ENCODE data around the gene NR5A1. TPM values are rescaled to one million over a fixed set of nuclear protein-coding genes. Genes with fewer than 3 reads are reported as not detected.

Gene NR5A1
- total RNA-seq, 1 donor from 2014 or later: 1.0 TPM

DNA sequence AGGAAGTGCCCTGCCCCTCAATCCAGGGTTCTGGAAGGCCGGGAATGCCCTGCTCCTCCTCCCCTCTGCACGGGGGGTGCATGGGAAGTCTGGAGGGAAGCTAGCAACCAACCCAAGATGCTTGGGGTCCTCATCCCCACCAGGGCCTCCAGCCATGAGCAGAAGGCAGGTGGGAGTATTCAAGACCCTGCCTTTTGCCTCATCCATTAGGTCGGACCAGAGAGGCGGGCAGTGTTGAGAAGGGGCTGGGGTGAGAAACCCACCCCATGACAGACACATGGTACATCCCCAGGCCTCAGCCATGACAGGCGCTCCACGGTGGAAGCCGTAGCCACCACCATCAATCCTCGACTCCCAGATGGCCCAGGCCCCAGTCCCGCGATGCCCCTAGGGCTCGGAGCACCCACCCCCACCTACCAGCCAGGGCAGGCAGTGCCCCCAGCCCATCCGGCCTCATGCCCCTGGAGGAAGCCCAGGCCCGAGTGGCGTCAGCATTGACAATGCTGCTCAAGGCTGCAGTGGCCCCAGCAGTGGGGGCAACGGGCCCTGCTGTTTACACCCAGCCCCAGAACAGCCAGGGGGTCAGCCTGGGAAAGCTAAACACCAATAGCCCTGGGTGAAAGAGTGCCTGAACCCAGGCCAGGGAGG lies 8.6 kb downstream of the NR5A1 start:
- Histone ChIP-seq H3K4me2 (no peak overlapping the region), H3F3A (ENCODE audit: low read depth) (peaks cover 18% of the 10 kb centered on the region), H3K4me1 (peaks cover 3% of the 10 kb centered on the region), H4K20me1 (ENCODE audit: low read depth) (no peaks in the 10 kb centered on the region), H2AFZ (replicated peaks) (no peak overlapping the region), H3K4me3 (no peak overlapping the region), H3K27ac (no peak overlapping the region), H3K79me2 (ENCODE audit: low read depth) (no peaks in the 10 kb centered on the region), H3K9ac (no peak overlapping the region), H3K36me3 (no peaks in the 10 kb centered on the region), H3K27me3 (peaks cover 44% of the 10 kb centered on the region), H3K9me3 (ENCODE audit: low read depth) (no peaks in the 10 kb centered on the region)
- TF ChIP-seq EZH2phosphoT487 (IDR thresholded peaks at IDR 0.05): no peak
- no peak for TF ChIP-seq EZH2 (IDR thresholded peaks at IDR 0.05)
- TF ChIP-seq, protein P1, sequence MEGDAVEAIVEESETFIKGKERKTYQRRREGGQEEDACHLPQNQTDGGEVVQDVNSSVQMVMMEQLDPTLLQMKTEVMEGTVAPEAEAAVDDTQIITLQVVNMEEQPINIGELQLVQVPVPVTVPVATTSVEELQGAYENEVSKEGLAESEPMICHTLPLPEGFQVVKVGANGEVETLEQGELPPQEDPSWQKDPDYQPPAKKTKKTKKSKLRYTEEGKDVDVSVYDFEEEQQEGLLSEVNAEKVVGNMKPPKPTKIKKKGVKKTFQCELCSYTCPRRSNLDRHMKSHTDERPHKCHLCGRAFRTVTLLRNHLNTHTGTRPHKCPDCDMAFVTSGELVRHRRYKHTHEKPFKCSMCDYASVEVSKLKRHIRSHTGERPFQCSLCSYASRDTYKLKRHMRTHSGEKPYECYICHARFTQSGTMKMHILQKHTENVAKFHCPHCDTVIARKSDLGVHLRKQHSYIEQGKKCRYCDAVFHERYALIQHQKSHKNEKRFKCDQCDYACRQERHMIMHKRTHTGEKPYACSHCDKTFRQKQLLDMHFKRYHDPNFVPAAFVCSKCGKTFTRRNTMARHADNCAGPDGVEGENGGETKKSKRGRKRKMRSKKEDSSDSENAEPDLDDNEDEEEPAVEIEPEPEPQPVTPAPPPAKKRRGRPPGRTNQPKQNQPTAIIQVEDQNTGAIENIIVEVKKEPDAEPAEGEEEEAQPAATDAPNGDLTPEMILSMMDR (IDR thresholded peaks at IDR 0.05): no peak
- H3K4me1 Mint-ChIP-seq: peaks cover 19% of the 10 kb centered on the region
- H3K27ac Mint-ChIP-seq: no peak overlapping the region
- no peak overlapping the region for H3K4me3 Mint-ChIP-seq
- no peaks in the 10 kb centered on the region for H3K36me3 Mint-ChIP-seq
- no peaks in the 10 kb centered on the region for H3K9me3 Mint-ChIP-seq
- H3K27me3 Mint-ChIP-seq (ENCODE audit: insufficient read depth, low read depth): peaks cover 21% of the 10 kb centered on the region
- no peak for DNase-seq (ENCODE audit: low spot score)

DNA sequence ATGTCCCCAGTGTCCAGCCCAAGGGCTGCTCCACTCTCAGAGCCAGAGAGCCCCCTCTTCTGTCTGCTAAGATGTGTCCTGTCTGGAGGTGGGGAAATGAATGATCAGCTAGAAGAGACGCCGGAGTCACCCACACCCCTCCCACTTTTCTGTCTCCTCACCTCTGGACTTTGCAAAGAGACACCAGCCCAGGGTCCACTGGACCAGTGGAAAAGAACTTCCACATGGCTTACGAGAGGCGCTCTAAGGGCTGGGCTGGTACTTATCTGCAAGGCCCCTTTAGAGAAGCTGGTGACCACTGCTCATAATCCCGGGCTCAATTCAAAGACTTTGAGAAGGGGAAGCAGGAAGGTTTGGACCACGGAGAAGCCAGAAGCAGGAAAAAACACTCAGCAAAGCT lies 9.2 kb downstream of the NR5A1 start:
- no peak for DNase-seq (ENCODE audit: low spot score)
- H3K9ac ChIP-seq: no peak overlapping the region
- peaks cover 5% of the 10 kb centered on the region for H3K4me1 ChIP-seq
- H3K27me3 ChIP-seq: peaks cover 38% of the 10 kb centered on the region
- no peaks in the 10 kb centered on the region for H3K9me3 ChIP-seq (ENCODE audit: low read depth)
- H3K9me3 Mint-ChIP-seq: no peaks in the 10 kb centered on the region
- TF ChIP-seq, protein P1 (IDR thresholded peaks at IDR 0.05): no peak
- TF ChIP-seq EZH2 (IDR thresholded peaks at IDR 0.05) (no peak), EZH2phosphoT487 (IDR thresholded peaks at IDR 0.05) (no peak)
- no peak overlapping the region for H3K27ac ChIP-seq
- no peak overlapping the region for H3K4me3 Mint-ChIP-seq
- peaks cover 12% of the 10 kb centered on the region for H3F3A ChIP-seq (ENCODE audit: low read depth)
- no peak overlapping the region for H2AFZ ChIP-seq (replicated peaks)
- H3K27ac Mint-ChIP-seq: peak overlapping the region; percentile 17
- no peaks in the 10 kb centered on the region for H3K36me3 Mint-ChIP-seq
- peaks cover 18% of the 10 kb centered on the region for H3K27me3 Mint-ChIP-seq (ENCODE audit: insufficient read depth, low read depth)
- H3K79me2 ChIP-seq (ENCODE audit: low read depth): no peaks in the 10 kb centered on the region
- no peak overlapping the region for H3K4me2 ChIP-seq
- H3K4me1 Mint-ChIP-seq: peaks cover 17% of the 10 kb centered on the region
- no peaks in the 10 kb centered on the region for H4K20me1 ChIP-seq (ENCODE audit: low read depth)
- H3K36me3 ChIP-seq: no peaks in the 10 kb centered on the region
- no peak overlapping the region for H3K4me3 ChIP-seq

DNA sequence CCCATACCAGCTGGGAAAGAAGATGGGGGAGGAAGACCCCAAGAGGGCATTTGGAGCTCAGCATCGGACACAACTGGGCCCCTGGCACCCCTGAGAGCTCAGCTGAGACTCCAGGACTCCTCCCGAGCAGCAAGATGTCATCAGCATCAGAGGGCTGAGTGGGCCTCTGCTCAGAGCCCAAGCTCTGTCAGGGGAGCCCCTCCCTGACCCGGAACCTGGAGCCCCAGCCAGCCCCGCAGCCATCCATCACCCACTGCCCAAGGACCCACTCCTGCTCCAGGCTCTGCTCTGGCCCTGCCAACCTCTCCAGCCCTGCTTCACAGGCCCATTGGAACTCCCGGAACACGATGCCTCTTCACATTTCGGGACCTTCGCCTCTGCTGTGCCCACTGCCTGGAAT lies 9.8 kb downstream of the NR5A1 start:
- H3K4me2 ChIP-seq: no peak overlapping the region
- H3K4me3 ChIP-seq: no peak overlapping the region
- no peaks in the 10 kb centered on the region for H3K79me2 ChIP-seq (ENCODE audit: low read depth)
- H3K9me3 ChIP-seq (ENCODE audit: low read depth): no peaks in the 10 kb centered on the region
- peaks cover 15% of the 10 kb centered on the region for H3K27me3 Mint-ChIP-seq (ENCODE audit: insufficient read depth, low read depth)
- H3K9me3 Mint-ChIP-seq: no peaks in the 10 kb centered on the region
- no peak overlapping the region for H3K27ac ChIP-seq
- H3K27ac Mint-ChIP-seq: peak overlapping the region; percentile 48
- H3F3A ChIP-seq (ENCODE audit: low read depth): peaks cover 6% of the 10 kb centered on the region
- H3K36me3 ChIP-seq: no peaks in the 10 kb centered on the region
- no peak for DNase-seq (ENCODE audit: low spot score)
- peaks cover 32% of the 10 kb centered on the region for H3K27me3 ChIP-seq
- H2AFZ ChIP-seq (replicated peaks): no peak overlapping the region
- H3K36me3 Mint-ChIP-seq: no peaks in the 10 kb centered on the region
- no peak overlapping the region for H3K9ac ChIP-seq
- no peaks in the 10 kb centered on the region for H4K20me1 ChIP-seq (ENCODE audit: low read depth)
- peaks cover 17% of the 10 kb centered on the region for H3K4me1 Mint-ChIP-seq
- TF ChIP-seq, protein P1 (IDR thresholded peaks at IDR 0.05): no peak
- TF ChIP-seq EZH2phosphoT487 (IDR thresholded peaks at IDR 0.05) (no peak), EZH2 (IDR thresholded peaks at IDR 0.05) (no peak)
- H3K4me1 ChIP-seq: peaks cover 5% of the 10 kb centered on the region
- H3K4me3 Mint-ChIP-seq: no peak overlapping the region
